IMR-90 (cell line): ENCODE results near the gene SBF1. TPM values are rescaled to one million over a fixed set of nuclear protein-coding genes. Genes with fewer than 3 reads are reported as not detected.

Experiments used
- ATAC-seq: fragments of 200-7000 bp; cut with Tn5 transposase; 2 replicates; pipeline ENCODE4 v1.9.1; 2020; ENCODE audit warnings: low read depth, mild to moderate bottlenecking, moderate library complexity
- BruUV-seq: library from RNA; stranded (reverse); fragments of 400-500 nt; replicated peaks from 2 replicates; lab custom pipeline; 2021; lab: Mats Ljungman, UMichigan
- CTCF ChIA-PET: fragments of 300-600 bp; formaldehyde crosslinking; extraction: SDS; loops from one replicate; lab custom pipeline; 2021; ENCODE audit warnings: antibody characterized with exemption; lab: Yijun Ruan, JAX
- POLR2A ChIA-PET: fragments of 300-600 bp; sonication (Branson Sonifier 250); formaldehyde crosslinking; loops from one replicate; lab custom pipeline; 2022; ENCODE audit warnings: antibody characterized with exemption; ENCODE audit not compliant: unreplicated experiment; lab: Charles Lee
- DNase-seq: peaks from one replicate; pipeline ENCODE4 v3.0.0; 2013
- H2AFZ ChIP-seq: replicated peaks from 2 replicates; pipeline ENCODE3; 2013; ENCODE audit warnings: low read length, mild to moderate bottlenecking; ENCODE audit not compliant: poor library complexity
- H2AK5ac ChIP-seq: 2 replicates; pipeline ENCODE4 v1.6.1; 2013; ENCODE audit warnings: low read depth, low read length, inconsistent platforms
- H2AK9ac ChIP-seq: replicated peaks from 2 replicates; pipeline ENCODE3; 2013; ENCODE audit warnings: mild to moderate bottlenecking, low read depth, low read length, moderate library complexity; ENCODE audit not compliant: poor library complexity
- H2BK120ac ChIP-seq: 2 replicates; pipeline ENCODE4 v1.6.1; 2013; ENCODE audit warnings: low read depth, low read length, inconsistent platforms
- H2BK15ac ChIP-seq: 3 replicates; pipeline ENCODE4 v1.6.1; 2013; ENCODE audit warnings: low read depth, low read length, inconsistent platforms
- H2BK20ac ChIP-seq: 2 replicates; pipeline ENCODE4 v1.6.1; 2013; ENCODE audit warnings: low read depth, mild to moderate bottlenecking, inconsistent platforms, low read length, moderate library complexity
- H2BK5ac ChIP-seq: 2 replicates; pipeline ENCODE4 v1.6.1; 2013; ENCODE audit warnings: mild to moderate bottlenecking, low read depth, low read length, inconsistent platforms; ENCODE audit not compliant: poor library complexity, severe bottlenecking
- H3K14ac ChIP-seq: replicated peaks from 2 replicates; pipeline ENCODE4 v1.6.1; 2013; ENCODE audit warnings: low read depth, low read length, inconsistent platforms
- H3K18ac ChIP-seq: 2 replicates; pipeline ENCODE4 v1.6.1; 2013; ENCODE audit warnings: low read depth, low read length, control low read depth
- H3K23ac ChIP-seq: 2 replicates; pipeline ENCODE4 v1.6.1; 2013; ENCODE audit warnings: low read depth, low read length, inconsistent platforms
- H3K27ac ChIP-seq: 2 replicates; pipeline ENCODE4 v1.5.1; 2013; ENCODE audit warnings: mild to moderate bottlenecking, control low read depth, low read length; ENCODE audit not compliant: insufficient read depth
- H3K27me3 ChIP-seq: 2 replicates; pipeline ENCODE4 v1.6.1; 2013; ENCODE audit warnings: low read length; ENCODE audit not compliant: control insufficient read depth, insufficient read depth
- H3K36me3 ChIP-seq: 2 replicates; pipeline ENCODE4 v1.6.1; 2013; ENCODE audit warnings: low read length, mixed read lengths; ENCODE audit not compliant: control insufficient read depth, insufficient read depth
- H3K4ac ChIP-seq: 2 replicates; pipeline ENCODE4 v1.6.1; 2013; ENCODE audit warnings: low read depth, low read length, inconsistent platforms
- H3K4me1 ChIP-seq: 2 replicates; pipeline ENCODE4 v1.6.1; 2013; ENCODE audit warnings: low read length, mixed read lengths; ENCODE audit not compliant: control insufficient read depth, insufficient read depth
- H3K4me2 ChIP-seq: 2 replicates; pipeline ENCODE4 v1.6.1; 2013; ENCODE audit warnings: low read depth, mild to moderate bottlenecking, control low read depth, low read length, moderate library complexity
- H3K4me3 ChIP-seq: 2 replicates; pipeline ENCODE4 v1.5.1; 2013; ENCODE audit warnings: low read depth, mild to moderate bottlenecking, control low read depth, low read length, moderate library complexity; ENCODE audit not compliant: insufficient read depth
- H3K56ac ChIP-seq: 2 replicates; pipeline ENCODE4 v1.6.1; 2013; ENCODE audit warnings: low read length, inconsistent platforms; ENCODE audit not compliant: insufficient read depth; ENCODE audit errors: extremely low read depth
- H3K79me1 ChIP-seq, 2 experiments: 2 replicates each; pipeline ENCODE4 v1.6.1; 2013; ENCODE audit warnings: low read length in 2 of 2, inconsistent platforms in 1 of 2, low read depth in 1 of 2
- H3K9ac ChIP-seq: 2 replicates; pipeline ENCODE4 v1.6.1; 2013; ENCODE audit warnings: low read depth, low read length, control low read depth
- H3K9me1 ChIP-seq: 2 replicates; pipeline ENCODE4 v1.6.1; 2013; ENCODE audit warnings: low read length, inconsistent platforms; ENCODE audit not compliant: insufficient read depth
- H3K9me3 ChIP-seq: 2 replicates; pipeline ENCODE4 v1.6.1; 2013; ENCODE audit warnings: low read length; ENCODE audit not compliant: control insufficient read depth, insufficient read depth
- H4K20me1 ChIP-seq: 2 replicates; pipeline ENCODE4 v1.6.1; 2013; ENCODE audit warnings: low read length, inconsistent platforms; ENCODE audit not compliant: insufficient read depth
- H4K5ac ChIP-seq: 2 replicates; pipeline ENCODE4 v1.6.1; 2013; ENCODE audit warnings: mild to moderate bottlenecking, low read depth, low read length, control low read depth
- H4K8ac ChIP-seq, 2 experiments: 2 replicates each; pipeline ENCODE4 v1.6.1; 2013; ENCODE audit warnings: low read depth in 2 of 2, low read length in 2 of 2, control low read depth in 1 of 2, inconsistent platforms in 1 of 2
- H4K91ac ChIP-seq: 2 replicates; pipeline ENCODE4 v1.6.1; 2013; ENCODE audit warnings: low read depth, low read length, inconsistent platforms; ENCODE audit not compliant: insufficient read depth
- BHLHE40 ChIP-seq: fragments of 150-350 bp; IDR thresholded peaks from 2 replicates; pipeline ENCODE4 v1.6.1; 2016; ENCODE audit warnings: mild to moderate bottlenecking, low read depth, low read length
- CEBPB ChIP-seq: IDR thresholded peaks from 2 replicates; pipeline ENCODE4 v1.6.1; 2012; ENCODE audit warnings: low read depth, low read length, improper control_type of control experiment
- CHD1 ChIP-seq: IDR thresholded peaks from 2 replicates; pipeline ENCODE4 v1.6.1; 2012; ENCODE audit warnings: low read depth, low read length, improper control_type of control experiment
- FOS ChIP-seq: fragments of 150-350 bp; IDR thresholded peaks from 2 replicates; pipeline ENCODE4 v1.6.1; 2016; ENCODE audit warnings: low read depth, low read length
- MAFK ChIP-seq: IDR thresholded peaks from 2 replicates; pipeline ENCODE4 v1.6.1; 2012; ENCODE audit warnings: low read depth, low read length, improper control_type of control experiment
- MAZ ChIP-seq: IDR thresholded peaks from 2 replicates; pipeline ENCODE4 v1.6.1; 2012; ENCODE audit warnings: low read depth, mild to moderate bottlenecking, low read length, improper control_type of control experiment, moderate library complexity, borderline replicate concordance
- MXI1 ChIP-seq: IDR thresholded peaks from 2 replicates; pipeline ENCODE4 v1.6.1; 2012; ENCODE audit warnings: low read depth, mild to moderate bottlenecking, low read length, moderate library complexity, borderline replicate concordance
- NFE2L2 ChIP-seq: fragments of 150-350 bp; IDR thresholded peaks from 2 replicates; pipeline ENCODE4 v1.6.1; 2016; ENCODE audit warnings: low read depth, mild to moderate bottlenecking, low read length
- POLR2A ChIP-seq: IDR thresholded peaks from 2 replicates; pipeline ENCODE4 v1.6.1; 2012; ENCODE audit warnings: mild to moderate bottlenecking, low read depth, low read length
- RAD21 ChIP-seq: IDR thresholded peaks from 2 replicates; pipeline ENCODE4 v1.6.1; 2012; ENCODE audit warnings: low read length, improper control_type of control experiment
- RCOR1 ChIP-seq: IDR thresholded peaks from 2 replicates; pipeline ENCODE4 v1.6.1; 2012; ENCODE audit warnings: mild to moderate bottlenecking, low read length, improper control_type of control experiment; ENCODE audit not compliant: insufficient replicate concordance
- RFX5 ChIP-seq: IDR thresholded peaks from 2 replicates; pipeline ENCODE4 v1.8.0; 2012; ENCODE audit warnings: low read depth, mild to moderate bottlenecking, low read length, moderate library complexity
- SMC3 ChIP-seq: fragments of 150-350 bp; IDR thresholded peaks from 2 replicates; pipeline ENCODE4 v1.6.1; 2016; ENCODE audit warnings: low read depth, mild to moderate bottlenecking, antibody characterized with exemption, low read length, moderate library complexity
- WGBS, 2 experiments: methylation state at CpG; one replicate each; pipeline versions ENCODE4 v1.1.5 to v1.1.7; 2013; ENCODE audit warnings: missing lambda C conversion rate in 2 of 2; ENCODE audit not compliant: insufficient read length in 1 of 2; ENCODE audit errors: extremely low coverage in 2 of 2; 5-methylcytosine and 5-hydroxymethylcytosine counted together
- dilution Hi-C: fragments of 300-500 bp; cut with HindIII; formaldehyde crosslinking; loops from one replicate; pipeline ENCODE4 v1.14.3; 2018; ENCODE audit warnings: low sequenced_read_pairs; ENCODE audit not compliant: unreplicated experiment
- in situ Hi-C: fragments of 300-500 bp; cut with MboI; formaldehyde crosslinking; loops from 3 replicates; pipeline ENCODE4 v1.14.3; 2019; ENCODE audit warnings: low sequenced_read_pairs, inconsistent platforms, mixed read lengths
- intact Hi-C: fragments of 100-400 bp; cut with micrococcal nuclease; formaldehyde crosslinking; loops from 2 replicates; pipeline ENCODE4 v1.10.0; 2022
- polyA plus RNA-seq, 3 experiments: library from polyadenylated mRNA; depleted of rRNA; stranded (reverse); fragments of >200 nt; gene quantifications; 2 replicates each; pipeline ENCODE4 v1.2.3, GENCODE V29; 2012; ENCODE audit warnings: low replicate concordance in 1 of 3
- total RNA-seq: library from RNA; depleted of rRNA; stranded (reverse); fragments of >200 nt; gene quantifications from 2 replicates; pipeline ENCODE4 v1.2.3, GENCODE V29; 2012
- TF ChIP-seq, protein P1 (sequence below): fragments of 150-350 bp; IDR thresholded peaks from 2 replicates; pipeline ENCODE4 v1.6.1; 2016; ENCODE audit warnings: low read depth, mild to moderate bottlenecking, low read length, moderate library complexity, borderline replicate concordance
- TF ChIP-seq, protein P2 (sequence below): conservative IDR thresholded peaks from 2 replicates; pipeline ENCODE4 v1.5.1; 2012; ENCODE audit warnings: mild to moderate bottlenecking, low read depth, low read length, improper control_type of control experiment
- TF ChIP-seq, protein P3 (sequence below): fragments of 150-350 bp; IDR thresholded peaks from 2 replicates; pipeline ENCODE4 v1.6.1; 2017; ENCODE audit warnings: mild to moderate bottlenecking, antibody characterized with exemption, low read length, low read depth

SBF1 gene
- total and polyA plus RNA-seq, 2 of the 4 experiments (the other 2 are of a cell fraction) = 21.5 to 33.2 TPM

DNA sequence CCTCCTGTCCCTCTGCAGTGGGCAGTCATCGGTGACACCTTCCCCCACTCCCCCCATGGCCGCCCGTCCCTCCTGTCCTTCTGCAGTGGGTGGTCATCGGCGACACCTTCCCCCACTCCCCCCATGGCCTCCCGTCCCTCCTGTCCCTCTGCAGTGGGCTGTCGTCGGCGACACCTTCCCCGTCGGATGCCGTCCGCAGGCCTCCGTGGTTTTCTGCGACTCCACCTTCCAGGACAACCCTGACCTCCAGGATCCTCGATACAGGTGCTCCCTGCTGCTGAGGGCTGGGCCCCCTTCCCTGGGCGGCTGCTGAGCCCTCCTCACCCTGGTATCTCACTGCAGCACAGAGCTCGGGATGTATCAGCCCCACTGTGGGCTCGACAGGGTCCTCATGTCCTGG, 14.1 kb upstream of the SBF1 start:
- no peak overlapping the region for H2AK5ac ChIP-seq
- no peak overlapping the region for H3K23ac ChIP-seq
- no peak overlapping the region for H2BK20ac ChIP-seq
- H3K79me1 ChIP-seq = no peaks in the 10 kb centered on the region
- H3K14ac ChIP-seq = no peak overlapping the region
- DNase-seq = no peak
- H3K9me3 ChIP-seq = no peaks in the 10 kb centered on the region
- H4K20me1 ChIP-seq = no peaks in the 10 kb centered on the region; the same call in 1 of the 2 replicates
- no peak overlapping the region for H3K27ac ChIP-seq
- no peaks in the 10 kb centered on the region; the same call in 1 of the 2 replicates for H3K27me3 ChIP-seq
- H3K9me1 ChIP-seq = no peaks in the 10 kb centered on the region
- no peaks in the 10 kb centered on the region for H3K36me3 ChIP-seq
- H2BK5ac ChIP-seq = no peak overlapping the region
- CTCF ChIA-PET = no interaction called here
- no peak overlapping the region for H3K4me3 ChIP-seq
- H3K4me1 ChIP-seq = no peaks in the 10 kb centered on the region
- no peak overlapping the region for H3K9ac ChIP-seq
- H2BK120ac ChIP-seq = no peak overlapping the region
- POLR2A ChIA-PET = no interaction called here
- ATAC-seq = no peak
- H2AK9ac ChIP-seq = no peak overlapping the region
- in situ Hi-C loops (no loop called here), intact Hi-C loops (no loop called here), dilution Hi-C loops (no loop called here)
- no TSS peak for BruUV-seq
- no peak overlapping the region for H4K8ac ChIP-seq
- no peak overlapping the region for H3K18ac ChIP-seq
- WGBS, 2 experiments = 41% methylated on average over 10 of the region's 19 CpGs; no CpG with 5 or more reads in 1 of the 2 experiments
- H4K91ac ChIP-seq = no peak overlapping the region
- TF ChIP-seq POLR2A = no peak
- TF ChIP-seq MAFK = no peak
- TF ChIP-seq MXI1 = no peak
- no peak for TF ChIP-seq BHLHE40
- TF ChIP-seq RCOR1 = no peak
- TF ChIP-seq RAD21 = no peak
- TF ChIP-seq CEBPB = no peak
- TF ChIP-seq, protein P1, sequence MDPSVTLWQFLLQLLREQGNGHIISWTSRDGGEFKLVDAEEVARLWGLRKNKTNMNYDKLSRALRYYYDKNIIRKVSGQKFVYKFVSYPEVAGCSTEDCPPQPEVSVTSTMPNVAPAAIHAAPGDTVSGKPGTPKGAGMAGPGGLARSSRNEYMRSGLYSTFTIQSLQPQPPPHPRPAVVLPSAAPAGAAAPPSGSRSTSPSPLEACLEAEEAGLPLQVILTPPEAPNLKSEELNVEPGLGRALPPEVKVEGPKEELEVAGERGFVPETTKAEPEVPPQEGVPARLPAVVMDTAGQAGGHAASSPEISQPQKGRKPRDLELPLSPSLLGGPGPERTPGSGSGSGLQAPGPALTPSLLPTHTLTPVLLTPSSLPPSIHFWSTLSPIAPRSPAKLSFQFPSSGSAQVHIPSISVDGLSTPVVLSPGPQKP = no peak
- TF ChIP-seq, protein P2, sequence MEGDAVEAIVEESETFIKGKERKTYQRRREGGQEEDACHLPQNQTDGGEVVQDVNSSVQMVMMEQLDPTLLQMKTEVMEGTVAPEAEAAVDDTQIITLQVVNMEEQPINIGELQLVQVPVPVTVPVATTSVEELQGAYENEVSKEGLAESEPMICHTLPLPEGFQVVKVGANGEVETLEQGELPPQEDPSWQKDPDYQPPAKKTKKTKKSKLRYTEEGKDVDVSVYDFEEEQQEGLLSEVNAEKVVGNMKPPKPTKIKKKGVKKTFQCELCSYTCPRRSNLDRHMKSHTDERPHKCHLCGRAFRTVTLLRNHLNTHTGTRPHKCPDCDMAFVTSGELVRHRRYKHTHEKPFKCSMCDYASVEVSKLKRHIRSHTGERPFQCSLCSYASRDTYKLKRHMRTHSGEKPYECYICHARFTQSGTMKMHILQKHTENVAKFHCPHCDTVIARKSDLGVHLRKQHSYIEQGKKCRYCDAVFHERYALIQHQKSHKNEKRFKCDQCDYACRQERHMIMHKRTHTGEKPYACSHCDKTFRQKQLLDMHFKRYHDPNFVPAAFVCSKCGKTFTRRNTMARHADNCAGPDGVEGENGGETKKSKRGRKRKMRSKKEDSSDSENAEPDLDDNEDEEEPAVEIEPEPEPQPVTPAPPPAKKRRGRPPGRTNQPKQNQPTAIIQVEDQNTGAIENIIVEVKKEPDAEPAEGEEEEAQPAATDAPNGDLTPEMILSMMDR = no peak
- no peak for TF ChIP-seq RFX5
- TF ChIP-seq NFE2L2 = no peak
- no peak for TF ChIP-seq SMC3
- no peak for TF ChIP-seq CHD1
- TF ChIP-seq, protein P3, sequence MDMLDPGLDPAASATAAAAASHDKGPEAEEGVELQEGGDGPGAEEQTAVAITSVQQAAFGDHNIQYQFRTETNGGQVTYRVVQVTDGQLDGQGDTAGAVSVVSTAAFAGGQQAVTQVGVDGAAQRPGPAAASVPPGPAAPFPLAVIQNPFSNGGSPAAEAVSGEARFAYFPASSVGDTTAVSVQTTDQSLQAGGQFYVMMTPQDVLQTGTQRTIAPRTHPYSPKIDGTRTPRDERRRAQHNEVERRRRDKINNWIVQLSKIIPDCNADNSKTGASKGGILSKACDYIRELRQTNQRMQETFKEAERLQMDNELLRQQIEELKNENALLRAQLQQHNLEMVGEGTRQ = no peak
- TF ChIP-seq FOS = no peak
- no peak for TF ChIP-seq MAZ
- H2BK15ac ChIP-seq = no peak overlapping the region
- H3K4me2 ChIP-seq = no peak overlapping the region
- no peak overlapping the region for H2AFZ ChIP-seq
- H3K4ac ChIP-seq = no peak overlapping the region
- no peak overlapping the region for H4K5ac ChIP-seq
- no peak overlapping the region for H3K56ac ChIP-seq
